ENCODE data around the gene PGM5.
"Not testable (repeated sequence)": the region's sequence is repeated elsewhere in the genome, so short reads cannot be mapped to it uniquely, and the experiment has no call there.

The PGM5 gene

GRCh38 chr9:68375789-68376188 is 19.4 kb downstream of the PGM5 start:
- H3K27me3 ChIP-seq (ENCODE audit: insufficient read depth, low read depth); H2AFZ ChIP-seq (ENCODE audit: low read depth); H3K27ac ChIP-seq; H3K79me2 ChIP-seq (ENCODE audit: insufficient read depth, low read depth); H4K20me1 ChIP-seq (ENCODE audit: insufficient read depth); H3K9ac ChIP-seq; H3K4me1 ChIP-seq (ENCODE audit: low read depth, poor library complexity, severe bottlenecking); H3K4me3 ChIP-seq (IDR thresholded peaks at IDR 0.05; ENCODE audit: insufficient read depth, low read depth, low read length); H3K4me2 ChIP-seq; H3K36me3 ChIP-seq (ENCODE audit: insufficient read depth): not testable (repeated sequence)

- not testable (repeated sequence) for H4K20me1 ChIP-seq (ENCODE audit: insufficient read depth); H3K4me2 ChIP-seq; H3K4me1 ChIP-seq (ENCODE audit: low read depth, poor library complexity, severe bottlenecking); H3K9ac ChIP-seq; H3K27ac ChIP-seq; H2AFZ ChIP-seq (ENCODE audit: low read depth); H3K27me3 ChIP-seq (ENCODE audit: insufficient read depth, low read depth); H3K79me2 ChIP-seq (ENCODE audit: insufficient read depth, low read depth); H3K36me3 ChIP-seq (ENCODE audit: insufficient read depth); H3K4me3 ChIP-seq (IDR thresholded peaks at IDR 0.05; ENCODE audit: insufficient read depth, low read depth, low read length)
Observed at GRCh38 chr9:68377723-68378122, 21.3 kb downstream of the PGM5 start.

GRCh38 chr9:68383894-68384293 is 27.5 kb downstream of the PGM5 start:
- H3K4me3 ChIP-seq (IDR thresholded peaks at IDR 0.05; ENCODE audit: insufficient read depth, low read depth, low read length); H3K79me2 ChIP-seq (ENCODE audit: insufficient read depth, low read depth); H3K4me1 ChIP-seq (ENCODE audit: low read depth, poor library complexity, severe bottlenecking): not testable (repeated sequence)

GRCh38 chr9:68389558-68389957 is 33.1 kb downstream of the PGM5 start:
- not testable (repeated sequence) for H3K79me2 ChIP-seq (ENCODE audit: insufficient read depth, low read depth); H3K4me1 ChIP-seq (ENCODE audit: low read depth, poor library complexity, severe bottlenecking); H3K27ac ChIP-seq; H3K4me3 ChIP-seq (IDR thresholded peaks at IDR 0.05; ENCODE audit: insufficient read depth, low read depth, low read length); H2AFZ ChIP-seq (ENCODE audit: low read depth); H3K4me2 ChIP-seq; H3K9ac ChIP-seq; H3K36me3 ChIP-seq (ENCODE audit: insufficient read depth); H4K20me1 ChIP-seq (ENCODE audit: insufficient read depth); H3K27me3 ChIP-seq (ENCODE audit: insufficient read depth, low read depth)

More at GRCh38 chr9:68383894-68384293, 27.5 kb downstream of the PGM5 start:
- H3K27me3 ChIP-seq (ENCODE audit: insufficient read depth, low read depth); H3K27ac ChIP-seq; H2AFZ ChIP-seq (ENCODE audit: low read depth); H3K9ac ChIP-seq; H3K36me3 ChIP-seq (ENCODE audit: insufficient read depth); H3K4me2 ChIP-seq; H4K20me1 ChIP-seq (ENCODE audit: insufficient read depth): not testable (repeated sequence)

GRCh38 chr9:68390737-68391136 is 34.3 kb downstream of the PGM5 start:
- not testable (repeated sequence) for H3K79me2 ChIP-seq (ENCODE audit: insufficient read depth, low read depth); H2AFZ ChIP-seq (ENCODE audit: low read depth); H3K36me3 ChIP-seq (ENCODE audit: insufficient read depth); H3K4me2 ChIP-seq; H3K27ac ChIP-seq; H4K20me1 ChIP-seq (ENCODE audit: insufficient read depth); H3K9ac ChIP-seq; H3K27me3 ChIP-seq (ENCODE audit: insufficient read depth, low read depth); H3K4me1 ChIP-seq (ENCODE audit: low read depth, poor library complexity, severe bottlenecking); H3K4me3 ChIP-seq (IDR thresholded peaks at IDR 0.05; ENCODE audit: insufficient read depth, low read depth, low read length)

GRCh38 chr9:68396411-68397094 is 40.1 kb downstream of the PGM5 start:
- H3K4me1 ChIP-seq (ENCODE audit: low read depth, poor library complexity, severe bottlenecking); H3K27me3 ChIP-seq (ENCODE audit: insufficient read depth, low read depth); H3K9ac ChIP-seq; H4K20me1 ChIP-seq (ENCODE audit: insufficient read depth); H3K79me2 ChIP-seq (ENCODE audit: insufficient read depth, low read depth); H3K36me3 ChIP-seq (ENCODE audit: insufficient read depth); H2AFZ ChIP-seq (ENCODE audit: low read depth); H3K27ac ChIP-seq; H3K4me2 ChIP-seq; H3K4me3 ChIP-seq (IDR thresholded peaks at IDR 0.05; ENCODE audit: insufficient read depth, low read depth, low read length): not testable (repeated sequence)

GRCh38 chr9:68397095-68397423 is 40.6 kb downstream of the PGM5 start:
- H4K20me1 ChIP-seq (ENCODE audit: insufficient read depth); H2AFZ ChIP-seq (ENCODE audit: low read depth); H3K36me3 ChIP-seq (ENCODE audit: insufficient read depth); H3K4me1 ChIP-seq (ENCODE audit: low read depth, poor library complexity, severe bottlenecking); H3K4me3 ChIP-seq (IDR thresholded peaks at IDR 0.05; ENCODE audit: insufficient read depth, low read depth, low read length); H3K9ac ChIP-seq; H3K27ac ChIP-seq; H3K27me3 ChIP-seq (ENCODE audit: insufficient read depth, low read depth); H3K79me2 ChIP-seq (ENCODE audit: insufficient read depth, low read depth); H3K4me2 ChIP-seq: not testable (repeated sequence)

- not testable (repeated sequence) for H3K4me1 ChIP-seq (ENCODE audit: low read depth, poor library complexity, severe bottlenecking); H3K79me2 ChIP-seq (ENCODE audit: insufficient read depth, low read depth); H2AFZ ChIP-seq (ENCODE audit: low read depth); H3K9ac ChIP-seq; H3K36me3 ChIP-seq (ENCODE audit: insufficient read depth); H3K4me3 ChIP-seq (IDR thresholded peaks at IDR 0.05; ENCODE audit: insufficient read depth, low read depth, low read length); H3K4me2 ChIP-seq; H4K20me1 ChIP-seq (ENCODE audit: insufficient read depth); H3K27ac ChIP-seq; H3K27me3 ChIP-seq (ENCODE audit: insufficient read depth, low read depth)
Observed at GRCh38 chr9:68397796-68398195, 41.4 kb downstream of the PGM5 start.

- H3K79me2 ChIP-seq (ENCODE audit: insufficient read depth, low read depth); H3K4me1 ChIP-seq (ENCODE audit: low read depth, poor library complexity, severe bottlenecking); H3K27ac ChIP-seq; H3K4me2 ChIP-seq; H3K27me3 ChIP-seq (ENCODE audit: insufficient read depth, low read depth); H3K9ac ChIP-seq; H2AFZ ChIP-seq (ENCODE audit: low read depth); H3K36me3 ChIP-seq (ENCODE audit: insufficient read depth); H4K20me1 ChIP-seq (ENCODE audit: insufficient read depth); H3K4me3 ChIP-seq (IDR thresholded peaks at IDR 0.05; ENCODE audit: insufficient read depth, low read depth, low read length): not testable (repeated sequence)
Observed at GRCh38 chr9:68398324-68398723, 41.9 kb downstream of the PGM5 start.

GRCh38 chr9:68404421-68405185 is 48.2 kb downstream of the PGM5 start:
- H3K9ac ChIP-seq; H3K79me2 ChIP-seq (ENCODE audit: insufficient read depth, low read depth); H3K4me3 ChIP-seq (IDR thresholded peaks at IDR 0.05; ENCODE audit: insufficient read depth, low read depth, low read length); H3K36me3 ChIP-seq (ENCODE audit: insufficient read depth); H2AFZ ChIP-seq (ENCODE audit: low read depth); H3K4me1 ChIP-seq (ENCODE audit: low read depth, poor library complexity, severe bottlenecking); H3K27ac ChIP-seq; H3K27me3 ChIP-seq (ENCODE audit: insufficient read depth, low read depth); H3K4me2 ChIP-seq; H4K20me1 ChIP-seq (ENCODE audit: insufficient read depth): not testable (repeated sequence)
